ENCODE data around the gene EPRS1. TPM values are rescaled to one million over a fixed set of nuclear protein-coding genes. Genes with fewer than 3 reads are reported as not detected.

Gene EPRS1
- total RNA-seq, 1 experiment from 2014 or later, result 121 TPM

DNA sequence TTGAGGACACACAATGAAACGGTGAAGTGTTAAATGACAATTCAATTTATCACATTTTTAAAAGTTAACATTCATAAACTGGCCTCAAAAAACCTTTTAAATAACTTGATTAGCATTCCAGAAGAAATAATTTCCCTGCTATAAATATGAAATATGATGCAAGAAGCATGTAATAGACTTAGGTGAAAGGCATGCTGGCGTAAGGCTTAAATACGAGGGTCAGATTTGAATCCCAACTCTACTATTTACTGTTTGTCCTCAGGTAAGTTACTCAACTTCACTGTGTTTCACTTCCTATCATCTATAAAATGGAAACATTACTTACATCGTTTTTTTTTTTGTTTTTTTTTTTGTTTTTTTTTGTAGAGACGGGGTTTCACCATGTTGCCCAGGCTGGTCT is 40.8 kb downstream of the EPRS1 start:
- Histone ChIP-seq H3K9ac (ENCODE audit: extremely low read depth, insufficient read length, low read length) (no peak overlapping the region), H3K79me2 (ENCODE audit: insufficient read depth, low read length) (no peaks in the 10 kb centered on the region), H2BK15ac (ENCODE audit: low read depth, low read length) (no peak overlapping the region), H2BK120ac (ENCODE audit: low read depth, low read length, poor library complexity, severe bottlenecking) (no peak overlapping the region), H3T11ph (ENCODE audit: low read length) (no peak overlapping the region), H3K9me3 (ENCODE audit: control insufficient read depth, low read depth, low read length) (no peaks in the 10 kb centered on the region), H3K27ac (ENCODE audit: insufficient read length, low read depth, low read length) (no peak overlapping the region), H2BK20ac (ENCODE audit: low read depth, low read length, poor library complexity, severe bottlenecking) (no peak overlapping the region), H2AFZ (ENCODE audit: low read length) (no peak overlapping the region), H4K8ac (replicated peaks; ENCODE audit: insufficient read length, low read depth, low read length) (no peak overlapping the region), H3K23ac (ENCODE audit: insufficient read length, low read depth, low read length) (no peak overlapping the region), H3K27me3 (ENCODE audit: insufficient read depth, low read length) (no peaks in the 10 kb centered on the region), H3K18ac (ENCODE audit: insufficient read length, low read depth, low read length) (no peak overlapping the region), H3K56ac (ENCODE audit: insufficient read length, low read depth, low read length) (no peak overlapping the region), H2AK5ac (ENCODE audit: insufficient read length, low read length) (no peak overlapping the region), H3K23me2 (ENCODE audit: insufficient read length, low read depth, low read length, poor library complexity, severe bottlenecking) (no peaks in the 10 kb centered on the region), H3K4ac (ENCODE audit: low read depth, low read length) (no peak overlapping the region), H2BK5ac (ENCODE audit: insufficient read length, low read length) (no peak overlapping the region), H3K4me2 (ENCODE audit: insufficient read depth, insufficient read length, low read length) (no peak overlapping the region), H2BK12ac (ENCODE audit: insufficient read length, low read depth, low read length) (no peak overlapping the region), H4K5ac (ENCODE audit: insufficient read length, low read depth, low read length) (no peak overlapping the region), H3K79me1 (ENCODE audit: insufficient read depth, low read depth, low read length, poor library complexity, severe bottlenecking) (no peaks in the 10 kb centered on the region), H4K20me1 (ENCODE audit: control insufficient read depth, insufficient read depth, insufficient read length) (no peaks in the 10 kb centered on the region), H3K14ac (ENCODE audit: insufficient read depth, low read length) (no peak overlapping the region), H4K91ac (ENCODE audit: insufficient read length, low read depth, low read length) (no peak overlapping the region), H3K4me1 (ENCODE audit: insufficient read depth, low read length) (no peaks in the 10 kb centered on the region)
- H3K36me3 Mint-ChIP-seq (ENCODE audit: insufficient read depth in 1 of 3, low read depth in 3 of 3), result peaks cover 8 to 54% (median 44%) of the 10 kb centered on the region in 3 experiments; a peak in 5 of 7 replicates
- H3K9me3 Mint-ChIP-seq, result no peaks in the 10 kb centered on the region
- no peak for DNase-seq
- WGBS (ENCODE audit: extremely low coverage, insufficient read length, low lambda C conversion rate), result no CpG with 5 or more reads among the region's 5 CpGs
- no peak overlapping the region for H3K4me3 Mint-ChIP-seq
- no peaks in the 10 kb centered on the region for H3K27me3 Mint-ChIP-seq (ENCODE audit: low read depth)
- TF ChIP-seq, protein P1, sequence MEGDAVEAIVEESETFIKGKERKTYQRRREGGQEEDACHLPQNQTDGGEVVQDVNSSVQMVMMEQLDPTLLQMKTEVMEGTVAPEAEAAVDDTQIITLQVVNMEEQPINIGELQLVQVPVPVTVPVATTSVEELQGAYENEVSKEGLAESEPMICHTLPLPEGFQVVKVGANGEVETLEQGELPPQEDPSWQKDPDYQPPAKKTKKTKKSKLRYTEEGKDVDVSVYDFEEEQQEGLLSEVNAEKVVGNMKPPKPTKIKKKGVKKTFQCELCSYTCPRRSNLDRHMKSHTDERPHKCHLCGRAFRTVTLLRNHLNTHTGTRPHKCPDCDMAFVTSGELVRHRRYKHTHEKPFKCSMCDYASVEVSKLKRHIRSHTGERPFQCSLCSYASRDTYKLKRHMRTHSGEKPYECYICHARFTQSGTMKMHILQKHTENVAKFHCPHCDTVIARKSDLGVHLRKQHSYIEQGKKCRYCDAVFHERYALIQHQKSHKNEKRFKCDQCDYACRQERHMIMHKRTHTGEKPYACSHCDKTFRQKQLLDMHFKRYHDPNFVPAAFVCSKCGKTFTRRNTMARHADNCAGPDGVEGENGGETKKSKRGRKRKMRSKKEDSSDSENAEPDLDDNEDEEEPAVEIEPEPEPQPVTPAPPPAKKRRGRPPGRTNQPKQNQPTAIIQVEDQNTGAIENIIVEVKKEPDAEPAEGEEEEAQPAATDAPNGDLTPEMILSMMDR (conservative IDR thresholded peaks at IDR 0.05), result no peak
- no peak overlapping the region for H3K27ac Mint-ChIP-seq
- H3K4me1 Mint-ChIP-seq, result no peaks in the 10 kb centered on the region

Measured in H9 (cell line).